Nephron progenitor cell (in vitro differentiated cells): ENCODE data around the gene BSG.

Experiments
- DNase-seq: peaks from one replicate; pipeline ENCODE4 v3.0.0; 2021
- H3K27ac Mint-ChIP-seq: 2 replicates; pipeline ENCODE4 v1.8.0; 2021; ENCODE audit warnings: mild to moderate bottlenecking, moderate library complexity, mixed read lengths
- H3K27me3 Mint-ChIP-seq: 2 replicates; pipeline ENCODE4 v1.8.0; 2021; ENCODE audit warnings: mild to moderate bottlenecking, low read depth, mixed read lengths; ENCODE audit not compliant: poor library complexity
- H3K36me3 Mint-ChIP-seq: 2 replicates; pipeline ENCODE4 v1.8.0; 2021; ENCODE audit warnings: low read depth, mixed read lengths
- H3K4me1 Mint-ChIP-seq: 2 replicates; pipeline ENCODE4 v1.8.0; 2021; ENCODE audit warnings: mixed read lengths
- H3K4me3 Mint-ChIP-seq: 2 replicates; pipeline ENCODE4 v1.8.0; 2021; ENCODE audit warnings: mild to moderate bottlenecking, moderate library complexity, mixed read lengths
- H3K9me3 Mint-ChIP-seq: 2 replicates; pipeline ENCODE4 v1.8.0; 2021; ENCODE audit warnings: mild to moderate bottlenecking, moderate library complexity, mixed read lengths
- TF ChIP-seq, protein P1 (sequence below): fragments of 200-600 bp; sonication (generic); IDR thresholded peaks from 2 replicates; pipeline ENCODE4 v1.5.0; 2021; ENCODE audit warnings: antibody characterized with exemption

BSG gene

GRCh38 chr19:579111-579841 lies 6.9 kb downstream of the BSG start:
- peaks cover 3% of the 10 kb centered on the region for H3K27me3 Mint-ChIP-seq
- H3K4me1 Mint-ChIP-seq, result peaks cover 46% of the 10 kb centered on the region
- H3K36me3 Mint-ChIP-seq, result no peaks in the 10 kb centered on the region
- H3K4me3 Mint-ChIP-seq, result no peak overlapping the region
- H3K27ac Mint-ChIP-seq, result peak overlapping the region; percentile 74
- DNase-seq, result no peak
- TF ChIP-seq, protein P1, sequence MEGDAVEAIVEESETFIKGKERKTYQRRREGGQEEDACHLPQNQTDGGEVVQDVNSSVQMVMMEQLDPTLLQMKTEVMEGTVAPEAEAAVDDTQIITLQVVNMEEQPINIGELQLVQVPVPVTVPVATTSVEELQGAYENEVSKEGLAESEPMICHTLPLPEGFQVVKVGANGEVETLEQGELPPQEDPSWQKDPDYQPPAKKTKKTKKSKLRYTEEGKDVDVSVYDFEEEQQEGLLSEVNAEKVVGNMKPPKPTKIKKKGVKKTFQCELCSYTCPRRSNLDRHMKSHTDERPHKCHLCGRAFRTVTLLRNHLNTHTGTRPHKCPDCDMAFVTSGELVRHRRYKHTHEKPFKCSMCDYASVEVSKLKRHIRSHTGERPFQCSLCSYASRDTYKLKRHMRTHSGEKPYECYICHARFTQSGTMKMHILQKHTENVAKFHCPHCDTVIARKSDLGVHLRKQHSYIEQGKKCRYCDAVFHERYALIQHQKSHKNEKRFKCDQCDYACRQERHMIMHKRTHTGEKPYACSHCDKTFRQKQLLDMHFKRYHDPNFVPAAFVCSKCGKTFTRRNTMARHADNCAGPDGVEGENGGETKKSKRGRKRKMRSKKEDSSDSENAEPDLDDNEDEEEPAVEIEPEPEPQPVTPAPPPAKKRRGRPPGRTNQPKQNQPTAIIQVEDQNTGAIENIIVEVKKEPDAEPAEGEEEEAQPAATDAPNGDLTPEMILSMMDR, result no peak
- no peaks in the 10 kb centered on the region for H3K9me3 Mint-ChIP-seq

DNA sequence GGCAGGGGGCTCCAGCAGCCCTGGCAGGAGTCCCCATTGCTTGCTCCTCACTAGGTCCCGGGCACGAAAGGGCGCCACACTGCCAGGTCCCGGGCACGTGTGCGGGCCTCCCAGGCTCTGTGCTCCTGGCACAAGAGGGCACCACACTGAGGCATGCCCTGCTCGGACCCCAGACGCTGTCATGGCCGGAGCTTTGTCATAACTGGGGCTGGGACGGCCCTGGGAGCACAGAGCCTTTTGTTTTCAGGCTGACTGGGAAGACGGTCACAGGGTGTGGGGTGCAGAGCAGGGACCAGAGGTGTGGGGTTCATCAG lies 7.4 kb downstream of the BSG start:
- no peak for DNase-seq
- TF ChIP-seq, protein P1, result no peak
- H3K36me3 Mint-ChIP-seq, result no peaks in the 10 kb centered on the region
- no peak overlapping the region for H3K4me3 Mint-ChIP-seq
- no peaks in the 10 kb centered on the region for H3K9me3 Mint-ChIP-seq
- peaks cover 3% of the 10 kb centered on the region for H3K27me3 Mint-ChIP-seq
- no peak overlapping the region for H3K27ac Mint-ChIP-seq
- H3K4me1 Mint-ChIP-seq, result peaks cover 41% of the 10 kb centered on the region

- no peak overlapping the region for H3K27ac Mint-ChIP-seq
- H3K9me3 Mint-ChIP-seq, result no peaks in the 10 kb centered on the region
- H3K27me3 Mint-ChIP-seq, result peaks cover 3% of the 10 kb centered on the region
- DNase-seq, result no peak
- TF ChIP-seq, protein P1, result no peak
- H3K4me1 Mint-ChIP-seq, result peaks cover 35% of the 10 kb centered on the region
- no peaks in the 10 kb centered on the region for H3K36me3 Mint-ChIP-seq
- no peak overlapping the region for H3K4me3 Mint-ChIP-seq
Measured at GRCh38 chr19:580274-580835, 8.0 kb downstream of the BSG start.

DNA sequence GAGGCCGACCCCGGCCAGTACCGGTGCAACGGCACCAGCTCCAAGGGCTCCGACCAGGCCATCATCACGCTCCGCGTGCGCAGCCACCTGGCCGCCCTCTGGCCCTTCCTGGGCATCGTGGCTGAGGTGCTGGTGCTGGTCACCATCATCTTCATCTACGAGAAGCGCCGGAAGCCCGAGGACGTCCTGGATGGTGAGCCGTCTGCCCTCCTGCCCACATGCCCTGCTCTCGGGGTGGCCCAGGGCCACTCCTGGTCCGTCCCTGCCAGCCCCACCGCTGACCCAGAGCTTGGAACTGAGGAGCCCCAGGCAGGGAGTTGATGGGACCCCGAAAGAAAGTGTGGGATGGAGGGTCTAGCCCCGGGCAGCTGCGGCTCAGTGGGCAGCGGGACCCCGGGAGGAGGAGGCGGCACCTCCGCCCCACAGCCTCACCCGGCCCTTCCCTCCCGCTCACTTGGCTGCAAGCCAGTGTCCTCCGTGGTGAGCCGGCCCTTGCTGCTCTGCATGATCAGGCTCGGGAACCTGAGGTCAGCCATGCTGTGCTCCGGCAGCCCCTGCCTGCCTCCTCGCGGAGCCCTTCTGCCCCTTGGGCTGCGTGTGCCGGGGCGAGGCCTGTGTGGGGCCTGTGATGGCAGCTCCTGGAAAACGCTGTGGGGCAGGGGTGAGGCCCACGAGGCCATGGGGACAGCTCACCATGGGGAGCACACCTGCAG lies 9.2 kb downstream of the BSG start:
- H3K36me3 Mint-ChIP-seq, result no peaks in the 10 kb centered on the region
- peaks cover 3% of the 10 kb centered on the region for H3K27me3 Mint-ChIP-seq
- H3K4me1 Mint-ChIP-seq, result peaks cover 23% of the 10 kb centered on the region
- no peak overlapping the region for H3K4me3 Mint-ChIP-seq
- H3K9me3 Mint-ChIP-seq, result no peaks in the 10 kb centered on the region
- DNase-seq, result no peak
- H3K27ac Mint-ChIP-seq, result no peak overlapping the region
- TF ChIP-seq, protein P1, result no peak

- Mint-ChIP-seq H3K9me3 (no peaks in the 10 kb centered on the region), H3K36me3 (no peaks in the 10 kb centered on the region), H3K4me3 (no peak overlapping the region), H3K27me3 (peaks cover 9% of the 10 kb centered on the region), H3K27ac (no peak overlapping the region), H3K4me1 (peaks cover 15% of the 10 kb centered on the region)
- no peak for DNase-seq
- TF ChIP-seq, protein P1, result no peak
Measured at GRCh38 chr19:582497-583197, 10.3 kb downstream of the BSG start.
